HepG2 (cell line): Measurements from ENCODE around the gene AGPAT3. TPM values are rescaled to one million over a fixed set of nuclear protein-coding genes. Genes with fewer than 3 reads are reported as not detected.

Experiments
- AGO1 ChIP-seq: fragments of 200-400 bp; formaldehyde crosslinking; IDR thresholded peaks from 2 replicates; pipeline ENCODE4 v1.6.1; 2017; ENCODE audit warnings: mild to moderate bottlenecking, low read depth, low read length, moderate library complexity; ENCODE audit not compliant: poor library complexity, severe bottlenecking
- ASH2L ChIP-seq: fragments of 300-600, 200-600 bp; sonication (generic); IDR thresholded peaks from 2 replicates; pipeline ENCODE4 v1.7.0; 2017; ENCODE audit warnings: low read depth, mild to moderate bottlenecking, moderate library complexity, mixed read lengths, low read length; ENCODE audit not compliant: insufficient read length
- FIP1L1 ChIP-seq: fragments of 200-400 bp; formaldehyde crosslinking; IDR thresholded peaks from 2 replicates; pipeline ENCODE4 v1.6.1; 2018; ENCODE audit warnings: low read depth, mild to moderate bottlenecking, low read length, moderate library complexity, borderline replicate concordance; ENCODE audit not compliant: insufficient read depth
- KLF16 ChIP-seq, 2 experiments: sonication (generic) in 1 of 2; formaldehyde crosslinking in 1 of 2; IDR thresholded peaks; 2 replicates each; pipeline versions ENCODE4 v1.6.1 to v1.8.0; 2016 to 2023; ENCODE audit warnings: missing genetic modification reagents in 2 of 2, missing compliant biosample characterization in 1 of 2
- KLF9 ChIP-seq: IDR thresholded peaks from 2 replicates; pipeline ENCODE4 v1.6.1; 2016; ENCODE audit warnings: low read depth
- KMT2B ChIP-seq: IDR thresholded peaks from 2 replicates; pipeline ENCODE4 v1.6.1; 2016; ENCODE audit warnings: missing genetic modification reagents, missing compliant biosample characterization
- MTA1 ChIP-seq: sonication (generic); formaldehyde crosslinking; IDR thresholded peaks from 2 replicates; pipeline ENCODE4 v1.4.0; 2020; ENCODE audit warnings: missing genetic modification reagents, mild to moderate bottlenecking, borderline replicate concordance
- NCOR1 ChIP-seq: fragments of 200-600 bp; sonication (generic); IDR thresholded peaks from 2 replicates; pipeline ENCODE4 v1.7.0; 2017; ENCODE audit warnings: antibody characterized with exemption, low read length, borderline replicate concordance
- SOX13 ChIP-seq, 3 experiments: fragments of 450-650 bp in 1 of 3; sonication (generic) in 1 of 3; formaldehyde crosslinking in 1 of 3; IDR thresholded peaks in 2 of 3; conservative IDR thresholded peaks in 1 of 3; 2 replicates each; pipeline versions ENCODE4 v1.5.0 to v1.6.1; 2016 to 2020; ENCODE audit warnings: antibody characterized with exemption in 1 of 3, mild to moderate bottlenecking in 1 of 3, missing compliant biosample characterization in 1 of 3, missing genetic modification reagents in 1 of 3, moderate library complexity in 1 of 3
- STAT6 ChIP-seq: sonication (generic); formaldehyde crosslinking; IDR thresholded peaks from 2 replicates; pipeline ENCODE4 v1.4.0; 2020; ENCODE audit warnings: missing genetic modification reagents, mild to moderate bottlenecking, borderline replicate concordance
- ZFP36L2 ChIP-seq: sonication (generic); formaldehyde crosslinking; IDR thresholded peaks from 2 replicates; pipeline ENCODE4 v1.4.0; 2020; ENCODE audit warnings: missing genetic modification reagents
- ZNF24 ChIP-seq: fragments of 450-650 bp; IDR thresholded peaks from 2 replicates; pipeline ENCODE4 v1.6.1; 2017; ENCODE audit warnings: antibody characterized with exemption, mild to moderate bottlenecking
- ZNF335 ChIP-seq: sonication (generic); formaldehyde crosslinking; IDR thresholded peaks from 2 replicates; pipeline ENCODE4 v1.4.0; 2020; ENCODE audit warnings: missing genetic modification reagents
- ZNF337 ChIP-seq: sonication (generic); formaldehyde crosslinking; IDR thresholded peaks from 2 replicates; pipeline ENCODE4 v1.5.1; 2020; ENCODE audit warnings: missing genetic modification reagents, low read depth, mild to moderate bottlenecking, borderline replicate concordance
- ZNF556 ChIP-seq: sonication (generic); formaldehyde crosslinking; IDR thresholded peaks from 2 replicates; pipeline ENCODE4 v1.4.0; 2020; ENCODE audit warnings: mild to moderate bottlenecking, missing genetic modification reagents, borderline replicate concordance
- ZNF558 ChIP-seq: sonication (generic); formaldehyde crosslinking; IDR thresholded peaks from 2 replicates; pipeline ENCODE4 v1.9.0; 2022; ENCODE audit warnings: mild to moderate bottlenecking, missing genetic modification reagents, borderline replicate concordance
- ZNF614 ChIP-seq: IDR thresholded peaks from 2 replicates; pipeline ENCODE4 v1.6.1; 2018; ENCODE audit warnings: missing biosample characterization, missing genetic modification reagents, inconsistent platforms, borderline replicate concordance
- ZNF773 ChIP-seq: sonication (generic); formaldehyde crosslinking; IDR thresholded peaks from 2 replicates; pipeline ENCODE4 v1.4.0; 2020; ENCODE audit warnings: missing genetic modification reagents, borderline replicate concordance
- polyA plus RNA-seq, 8 experiments: library from polyadenylated mRNA; depleted of rRNA in 3 of 8; stranded (reverse) in 7 of 8; unstranded in 1 of 8; fragments of >200 nt; fragmentation: Illumina TruSeq in 4 of 8; extraction: Trizol in 4 of 8; gene quantifications; 2 replicates each; pipeline versions ENCODE4 v1.2.1 to v1.2.3, GENCODE V29; 2011 to 2016; ENCODE audit warnings: low read depth in 4 of 8, missing spikeins in 1 of 8, mixed read lengths in 1 of 8; ENCODE audit not compliant: insufficient read depth in 1 of 8
- total RNA-seq, 5 experiments: library from RNA; depleted of rRNA; stranded (reverse); fragments of >200 nt; fragmentation: Illumina TruSeq; extraction: Trizol; gene quantifications; 2 replicates each; pipeline ENCODE4 v1.2.3, GENCODE V29; 2016; ENCODE audit warnings: low read depth in 1 of 5
- TF ChIP-seq, protein P1 (sequence below): sonication (generic); formaldehyde crosslinking; conservative IDR thresholded peaks from 2 replicates; pipeline ENCODE4 v1.4.0; 2020; ENCODE audit warnings: missing genetic modification reagents
- TF ChIP-seq, protein P2 (sequence below): sonication (generic); formaldehyde crosslinking; IDR thresholded peaks from 2 replicates; pipeline ENCODE4 v1.8.0; 2022; ENCODE audit warnings: missing genetic modification reagents, mild to moderate bottlenecking, inconsistent platforms, borderline replicate concordance

Gene AGPAT3
- total and polyA plus RNA-seq, 2 of the 13 experiments (the other 11 are each of a cell fraction or from before 2014, with no cell fraction given), result 32.2 to 54.4 TPM

- TF ChIP-seq, protein P1, sequence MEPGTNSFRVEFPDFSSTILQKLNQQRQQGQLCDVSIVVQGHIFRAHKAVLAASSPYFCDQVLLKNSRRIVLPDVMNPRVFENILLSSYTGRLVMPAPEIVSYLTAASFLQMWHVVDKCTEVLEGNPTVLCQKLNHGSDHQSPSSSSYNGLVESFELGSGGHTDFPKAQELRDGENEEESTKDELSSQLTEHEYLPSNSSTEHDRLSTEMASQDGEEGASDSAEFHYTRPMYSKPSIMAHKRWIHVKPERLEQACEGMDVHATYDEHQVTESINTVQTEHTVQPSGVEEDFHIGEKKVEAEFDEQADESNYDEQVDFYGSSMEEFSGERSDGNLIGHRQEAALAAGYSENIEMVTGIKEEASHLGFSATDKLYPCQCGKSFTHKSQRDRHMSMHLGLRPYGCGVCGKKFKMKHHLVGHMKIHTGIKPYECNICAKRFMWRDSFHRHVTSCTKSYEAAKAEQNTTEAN (CRISPR knock-in tag), result no peak
- 0 out of 2 replicates have a peak, but pooled peaks have one; percentile 48 for TF ChIP-seq ZNF558 (CRISPR knock-in tag)
- peak; percentile 43; the same call in 1 of the 2 replicates for TF ChIP-seq ZNF614 (CRISPR knock-in tag)
- TF ChIP-seq KLF9 (CRISPR knock-in tag), result peak; percentile 39; the same call in 1 of the 2 replicates
- TF ChIP-seq ZNF24, result no peak
- TF ChIP-seq ASH2L, result peak; percentile 39
- TF ChIP-seq STAT6, result 0 out of 2 replicates have a peak, but pooled peaks have one; percentile 54
- no peak for TF ChIP-seq AGO1
- TF ChIP-seq, protein P2, sequence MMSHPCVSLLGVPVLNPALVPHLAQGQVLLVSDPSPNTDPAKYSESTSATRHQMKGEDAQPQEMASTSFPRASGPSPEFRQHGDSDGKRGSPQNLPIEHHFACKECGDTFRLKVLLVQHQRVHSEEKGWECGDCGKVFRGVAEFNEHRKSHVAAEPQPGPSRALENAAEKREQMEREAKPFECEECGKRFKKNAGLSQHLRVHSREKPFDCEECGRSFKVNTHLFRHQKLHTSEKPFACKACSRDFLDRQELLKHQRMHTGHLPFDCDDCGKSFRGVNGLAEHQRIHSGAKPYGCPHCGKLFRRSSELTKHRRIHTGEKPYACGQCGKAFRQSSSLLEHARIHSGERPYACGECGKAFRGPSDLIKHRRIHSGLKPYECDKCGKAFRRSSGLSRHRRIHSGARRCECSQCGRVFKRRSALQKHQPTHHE (CRISPR knock-in tag), result no peak
- TF ChIP-seq KMT2B (CRISPR knock-in tag), result 0 out of 2 replicates have a peak, but pooled peaks have one; percentile 56
- TF ChIP-seq SOX13 (IDR thresholded peaks at IDR 0.05), result no peak
- TF ChIP-seq SOX13 (CRISPR knock-in tag; conservative IDR thresholded peaks at IDR 0.05 in 1 of 2, IDR thresholded peaks at IDR 0.05 in 1 of 2), result peak in 1 of 2 experiments; percentile 23; a peak in 1 of 4 replicates
- TF ChIP-seq ZNF335, result 0 out of 2 replicates have a peak, but pooled peaks have one; percentile 15
- peak; percentile 62; the same call in 1 of the 2 replicates for TF ChIP-seq NCOR1
- TF ChIP-seq ZFP36L2, result no peak
- TF ChIP-seq ZNF337 (CRISPR knock-in tag), result 0 out of 2 replicates have a peak, but pooled peaks have one; percentile 65
- peak in 1 of 2 experiments; percentile 13; a peak in 1 of 4 replicates for TF ChIP-seq KLF16 (CRISPR knock-in tag; IDR thresholded peaks at IDR 0.05)
- peak; percentile 78; the same call in 1 of the 2 replicates for TF ChIP-seq MTA1 (CRISPR knock-in tag)
- TF ChIP-seq FIP1L1, result no peak
- TF ChIP-seq ZNF773 (CRISPR knock-in tag), result no peak
- TF ChIP-seq ZNF556, result 0 out of 2 replicates have a peak, but pooled peaks have one; percentile 26
Observed at GRCh38 chr21:43911015-43911934, 46.3 kb downstream of the AGPAT3 start (continued).
